IPS DF 6.9 (cell line): ENCODE data around the gene BORCS8.
A peak's percentile ranks its signal among the peaks of the same experiment; 100 is the strongest.

Source experiments
- DNase-seq: peaks from one replicate; pipeline ENCODE4 v3.0.0-alpha.2; 2013; ENCODE audit warnings: low read depth, low spot score
- H3K27ac ChIP-seq: one replicate; pipeline ENCODE4 v1.5.1; 2013; ENCODE audit warnings: low read length, control low read depth
- H3K27me3 ChIP-seq: 2 replicates; pipeline ENCODE4 v1.6.1; 2013; ENCODE audit warnings: mild to moderate bottlenecking, low read length; ENCODE audit not compliant: control insufficient read depth, insufficient read depth
- H3K36me3 ChIP-seq: 2 replicates; pipeline ENCODE4 v1.6.1; 2013; ENCODE audit warnings: low read length; ENCODE audit not compliant: control insufficient read depth, insufficient read depth
- H3K4me1 ChIP-seq: 2 replicates; pipeline ENCODE4 v1.6.1; 2013; ENCODE audit warnings: low read length; ENCODE audit not compliant: control insufficient read depth, insufficient read depth
- H3K4me3 ChIP-seq: 2 replicates; pipeline ENCODE4 v1.5.1; 2013; ENCODE audit warnings: mild to moderate bottlenecking, low read length
- H3K9me3 ChIP-seq: 2 replicates; pipeline ENCODE4 v1.6.1; 2013; ENCODE audit warnings: low read length, inconsistent platforms; ENCODE audit not compliant: control insufficient read depth, insufficient read depth
- WGBS: extraction: QIAGEN DNeasy Blood & Tissue Kit; methylation state at CpG from one replicate; pipeline ENCODE4 v1.1.7; 2013; ENCODE audit warnings: mixed read lengths, missing lambda C conversion rate; ENCODE audit not compliant: insufficient read length, insufficient coverage; 5-methylcytosine and 5-hydroxymethylcytosine counted together

BORCS8 gene

GRCh38 chr19:19204181-19204580 is 12.2 kb upstream of the BORCS8 start:
- Histone ChIP-seq H3K4me3 (no peak overlapping the region), H3K4me1 (no peaks in the 10 kb centered on the region), H3K27me3 (peaks cover 13% of the 10 kb centered on the region), H3K9me3 (no peaks in the 10 kb centered on the region), H3K36me3 (no peaks in the 10 kb centered on the region), H3K27ac (no peak overlapping the region)
- DNase-seq: no peak
- no CpG with 5 or more reads among the region's 13 CpGs for WGBS

GRCh38 chr19:19203012-19203856 is 11.3 kb upstream of the BORCS8 start, which contains the start of gene NR2C2AP:
NR2C2AP (minus strand) TSS chr19:19203414; CDS start chr19:19203060, 354 bp downstream.
- Histone ChIP-seq H3K27me3 (peaks cover 13% of the 10 kb centered on the region), H3K27ac (no peak within 1 kb of the TSS), H3K4me3 (peak within 1 kb of the TSS; percentile 82), H3K4me1 (no peaks in the 10 kb centered on the region), H3K9me3 (no peaks in the 10 kb centered on the region), H3K36me3 (no peaks in the 10 kb centered on the region)
- WGBS: no CpG with 5 or more reads among the region's 60 CpGs
- DNase-seq: no peak

GRCh38 chr19:19202707-19203011 is 10.7 kb upstream of the BORCS8 start:
- whole genome bisulfite sequencing: no CpG with 5 or more reads among the region's 11 CpGs
- Histone ChIP-seq H3K4me1 (no peaks in the 10 kb centered on the region), H3K36me3 (no peaks in the 10 kb centered on the region), H3K4me3 (peak overlapping the region; percentile 82), H3K9me3 (no peaks in the 10 kb centered on the region), H3K27ac (no peak overlapping the region), H3K27me3 (peaks cover 13% of the 10 kb centered on the region)
- no peak for DNase-seq

- DNase-seq: no peak
- Histone ChIP-seq H3K27ac (no peak overlapping the region), H3K27me3 (peaks cover 10% of the 10 kb centered on the region), H3K4me1 (no peaks in the 10 kb centered on the region), H3K36me3 (peaks cover 4% of the 10 kb centered on the region), H3K4me3 (peak overlapping the region; percentile 82), H3K9me3 (no peaks in the 10 kb centered on the region)
- no CpG with 5 or more reads among the region's 19 CpGs for WGBS
Measured at GRCh38 chr19:19201697-19202630, 10.0 kb upstream of the BORCS8 start.

- Histone ChIP-seq H3K27me3 (no peaks in the 10 kb centered on the region), H3K9me3 (no peaks in the 10 kb centered on the region), H3K36me3 (peaks cover 6% of the 10 kb centered on the region), H3K4me3 (no peak overlapping the region), H3K4me1 (no peaks in the 10 kb centered on the region), H3K27ac (no peak overlapping the region)
- DNase-seq: no peak
- no CpG with 5 or more reads among the region's 5 CpGs for WGBS
Measured at GRCh38 chr19:19193926-19194325, 2.0 kb upstream of the BORCS8 start.

- H3K9me3 ChIP-seq: no peaks in the 10 kb centered on the region
- no peak overlapping the region for H3K27ac ChIP-seq
- DNase-seq: no peak
- H3K27me3 ChIP-seq: no peaks in the 10 kb centered on the region
- no CpG with 5 or more reads among the region's 22 CpGs for WGBS
- H3K4me1 ChIP-seq: no peaks in the 10 kb centered on the region
- peaks cover 6% of the 10 kb centered on the region for H3K36me3 ChIP-seq
- H3K4me3 ChIP-seq: peak overlapping the region; percentile 75; the same call in 1 of the 2 replicates
Measured at GRCh38 chr19:19192910-19193423, 1.0 kb upstream of the BORCS8 start.

GRCh38 chr19:19191768-19192077 is 229 bp downstream of the BORCS8 start:
- DNase-seq: no peak
- peak overlapping the region; percentile 93 for H3K4me3 ChIP-seq
- WGBS: no CpG with 5 or more reads among the region's 17 CpGs
- no peaks in the 10 kb centered on the region; the same call in 1 of the 2 replicates for H3K36me3 ChIP-seq
- H3K9me3 ChIP-seq: no peaks in the 10 kb centered on the region
- H3K4me1 ChIP-seq: no peaks in the 10 kb centered on the region
- no peak overlapping the region for H3K27ac ChIP-seq
- no peaks in the 10 kb centered on the region for H3K27me3 ChIP-seq

GRCh38 chr19:19186742-19187141 is 5.2 kb downstream of the BORCS8 start:
- no peaks in the 10 kb centered on the region for H3K4me1 ChIP-seq
- no CpG with 5 or more reads among the region's 14 CpGs for WGBS
- H3K4me3 ChIP-seq: no peak overlapping the region
- H3K9me3 ChIP-seq: no peaks in the 10 kb centered on the region
- H3K36me3 ChIP-seq: no peaks in the 10 kb centered on the region
- no peak for DNase-seq
- H3K27me3 ChIP-seq: no peaks in the 10 kb centered on the region
- no peak overlapping the region for H3K27ac ChIP-seq

- Histone ChIP-seq H3K4me1 (no peaks in the 10 kb centered on the region), H3K9me3 (no peaks in the 10 kb centered on the region), H3K27me3 (no peaks in the 10 kb centered on the region), H3K4me3 (no peak overlapping the region), H3K36me3 (no peaks in the 10 kb centered on the region), H3K27ac (no peak overlapping the region)
- WGBS: no CpG with 5 or more reads among the region's 9 CpGs
- peak; percentile 70 for DNase-seq
Measured at GRCh38 chr19:19185853-19186740, 5.9 kb downstream of the BORCS8 start.
